Measurements from ENCODE around the gene NARF.

GRCh38 chr17:82519971-82520903, 61.7 kb downstream of the NARF start:
- no peak for TF ChIP-seq CREB1 (IDR thresholded peaks at IDR 0.05)
- 0 out of 4 replicates have a peak, but pooled peaks of 1 of the 2 experiments have one; percentile 30 for TF ChIP-seq SIN3A (conservative IDR thresholded peaks at IDR 0.05 in 1 of 2, IDR thresholded peaks at IDR 0.05 in 1 of 2; ENCODE audit: low read depth in 1 of 2, low read length in 2 of 2)
- no peak for TF ChIP-seq CTCF (IDR thresholded peaks at IDR 0.05; ENCODE audit: control extremely low read depth in 1 of 3, insufficient read depth in 1 of 3, low read depth in 1 of 3, low read length in 3 of 3)
- TF ChIP-seq TAF1 (IDR thresholded peaks at IDR 0.05; ENCODE audit: low read depth, low read length), result no peak
- no peak for TF ChIP-seq GTF2F1 (IDR thresholded peaks at IDR 0.05; ENCODE audit: borderline replicate concordance, low read depth, low read length)
- TF ChIP-seq MAX (IDR thresholded peaks at IDR 0.05), result no peak
- TF ChIP-seq EZH2 (IDR thresholded peaks at IDR 0.05; ENCODE audit: low read depth, low read length, severe bottlenecking), result no peak
- TF ChIP-seq SIRT6 (IDR thresholded peaks at IDR 0.05; ENCODE audit: low read length), result no peak
- TF ChIP-seq POLR2A (IDR thresholded peaks at IDR 0.05; ENCODE audit: control extremely low read depth in 1 of 2, low read depth in 2 of 2, low read length in 2 of 2), result no peak
- no peak for TF ChIP-seq SUZ12 (IDR thresholded peaks at IDR 0.05; ENCODE audit: low read length)
